ENCODE measurements around the gene PLEKHG7. TPM values are rescaled to one million over a fixed set of nuclear protein-coding genes. Genes with fewer than 3 reads are reported as not detected.

Gene PLEKHG7
- total and polyA plus RNA-seq, 2 of the 8 experiments (the other 6 are each of a cell fraction or from before 2014, with no cell fraction given), result not detected

DNA sequence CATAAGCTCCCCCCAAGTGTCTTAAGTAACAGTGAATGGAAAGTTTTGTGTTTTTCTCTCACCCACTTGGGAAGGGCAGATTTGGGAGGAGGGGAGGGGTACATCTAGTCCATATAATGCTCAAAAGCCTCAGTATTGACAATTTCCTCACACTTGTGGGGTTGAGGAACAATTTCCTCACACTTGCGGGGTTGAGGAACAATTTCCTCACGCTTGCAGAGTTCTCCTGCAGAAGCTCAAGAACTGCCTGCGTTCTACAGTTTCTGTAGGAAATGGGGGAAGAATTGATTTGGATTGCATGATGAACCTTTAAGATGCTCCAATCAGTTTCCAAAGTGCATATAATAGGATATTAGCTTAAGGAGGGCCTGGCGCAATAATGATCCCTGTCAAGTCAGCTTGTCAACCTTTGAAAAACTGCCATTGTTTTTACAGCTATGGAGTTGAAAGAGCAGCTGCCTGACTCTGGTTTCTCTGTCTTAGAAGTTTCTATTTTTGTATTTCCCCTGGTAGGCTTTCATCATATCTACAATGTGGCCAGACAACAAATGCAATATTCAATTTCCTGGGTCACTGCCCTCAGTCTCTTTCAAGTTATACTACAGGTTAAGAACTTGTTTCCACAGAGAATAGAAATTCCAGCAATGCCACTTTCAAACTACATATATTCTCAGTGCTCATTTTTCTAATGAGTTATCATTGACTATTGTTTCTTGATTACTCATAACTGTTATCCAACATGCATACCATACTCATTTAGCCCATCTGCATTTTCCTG, 66.5 kb downstream of the PLEKHG7 start:
- Histone ChIP-seq H4K8ac (ENCODE audit: extremely low read depth, insufficient read depth, low read length) (no peak overlapping the region), H3K27ac (ENCODE audit: low read depth, low read length) (no peak overlapping the region), H3K23me2 (ENCODE audit: low read depth, low read length) (no peaks in the 10 kb centered on the region), H3K4me3 (ENCODE audit: extremely low read depth in 1 of 4, insufficient read depth in 2 of 4, low read depth in 3 of 4, low read length in 4 of 4) (no peak overlapping the region), H3K56ac (replicated peaks; ENCODE audit: insufficient read length, low read depth, low read length) (no peak overlapping the region), H2BK120ac (replicated peaks; ENCODE audit: low read depth, low read length) (no peak overlapping the region), H2BK20ac (ENCODE audit: low read length) (no peak overlapping the region), H3K23ac (ENCODE audit: insufficient read length) (no peak overlapping the region), H3K18ac (ENCODE audit: extremely low read depth, low read length) (no peak overlapping the region), H2AK5ac (ENCODE audit: low read depth, low read length) (no peak overlapping the region), H3K4me1 (replicated peaks in 1 of 4; ENCODE audit: control insufficient read depth in 3 of 4, insufficient read depth in 4 of 4, low read length in 3 of 4) (peaks cover 0 to 2% (median 1%) of the 10 kb centered on the region in 4 experiments; a peak in 3 of 7 replicates), H3K36me3 (ENCODE audit: control insufficient read depth in 2 of 4, insufficient read depth in 4 of 4, low read length in 3 of 4) (no peaks in the 10 kb centered on the region), H3K9ac (replicated peaks in 1 of 4; ENCODE audit: extremely low read depth in 1 of 4, low read depth in 3 of 4, low read length in 3 of 4) (no peak overlapping the region), H2BK5ac (ENCODE audit: low read depth, low read length) (no peak overlapping the region), H3K79me2 (ENCODE audit: control insufficient read depth in 1 of 2, insufficient read depth in 2 of 2, low read length in 2 of 2) (no peaks in the 10 kb centered on the region), H2BK15ac (ENCODE audit: low read length) (no peak overlapping the region), H3K27me3 (replicated peaks in 1 of 4; ENCODE audit: control insufficient read depth in 3 of 4, extremely low read depth in 1 of 4, insufficient read depth in 3 of 4, low read length in 3 of 4) (no peaks in the 10 kb centered on the region), H2BK12ac (ENCODE audit: low read depth, low read length) (no peak overlapping the region), H3K79me1 (ENCODE audit: low read depth, low read length) (no peaks in the 10 kb centered on the region), H4K5ac (ENCODE audit: insufficient read length, low read depth, low read length) (no peak overlapping the region), H3K4me2 (ENCODE audit: insufficient read depth in 1 of 2, low read depth in 2 of 2, low read length in 2 of 2) (no peak overlapping the region), H4K20me1 (replicated peaks in 1 of 2; ENCODE audit: control insufficient read depth in 1 of 2, insufficient read depth in 2 of 2, low read length in 2 of 2) (no peaks in the 10 kb centered on the region), H3K9me3 (ENCODE audit: insufficient read depth in 2 of 2, low read depth in 1 of 2, low read length in 1 of 2) (no peaks in the 10 kb centered on the region), H4K91ac (replicated peaks; ENCODE audit: insufficient read length, low read length) (no peak overlapping the region), H2AFZ (ENCODE audit: low read length) (no peak overlapping the region), H3K4ac (replicated peaks; ENCODE audit: insufficient read length, low read depth, low read length) (no peak overlapping the region), H3K14ac (ENCODE audit: insufficient read length) (no peak overlapping the region)
- DNase-seq (ENCODE audit: low read depth in 1 of 2, low spot score in 2 of 2), result no peak
- FAIRE-seq, result no peak
- ChIA-PET POLR2A (ENCODE audit: partially characterized antibody) (no interaction called here), CTCF (ENCODE audit: partially characterized antibody) (interaction anchor here (1.2 kb wide), 1 partner anchor 15 kb away, joined by 5 read pairs; no protein-coding TSS in a partner anchor)
- TF ChIP-seq TCF12 (IDR thresholded peaks at IDR 0.05; ENCODE audit: low read depth, low read length) (no peak), RAD21 (IDR thresholded peaks at IDR 0.05 in 1 of 2, conservative IDR thresholded peaks at IDR 0.05 in 1 of 2; ENCODE audit: low read depth in 2 of 2, low read length in 2 of 2) (no peak), SAP30 (IDR thresholded peaks at IDR 0.05; ENCODE audit: insufficient read depth, insufficient replicate concordance, low read length) (no peak), RNF2 (IDR thresholded peaks at IDR 0.05; ENCODE audit: borderline replicate concordance, low read depth, low read length, missing control alignments, poor library complexity, severe bottlenecking) (no peak)
- WGBS, 2 experiments (ENCODE audit: extremely low coverage in 1 of 2, insufficient coverage in 1 of 2, insufficient read length in 1 of 2, insufficient replicate concordance in 2 of 2, low coverage in 1 of 2, low lambda C conversion rate in 2 of 2, missing lambda C conversion rate in 1 of 2), result 98% methylated on average over 4 of the region's 4 CpGs; no CpG with 5 or more reads in 1 of the 2 experiments

Measured in H1 (cell line).